ENCODE data around the gene PRRT2.
"Not testable (repeated sequence)": the region's sequence is repeated elsewhere in the genome, so short reads cannot be mapped to it uniquely, and the experiment has no call there.

Gene PRRT2

GRCh38 chr16:29833219-29833618, 21.2 kb downstream of the PRRT2 start:
- not testable (repeated sequence) for DNase-seq (ENCODE audit: low read depth in 2 of 2)

- DNase-seq (ENCODE audit: low read depth in 2 of 2): no peak
Observed at GRCh38 chr16:29834079-29834478, 22.1 kb downstream of the PRRT2 start.

- no peak for DNase-seq (ENCODE audit: low read depth in 2 of 2)
Observed at GRCh38 chr16:29835926-29836325, 23.9 kb downstream of the PRRT2 start.

- no peak for DNase-seq (ENCODE audit: low read depth in 2 of 2)
Observed at GRCh38 chr16:29836623-29837022, 24.6 kb downstream of the PRRT2 start.

GRCh38 chr16:29837841-29838240, 25.8 kb downstream of the PRRT2 start:
- no peak for DNase-seq (ENCODE audit: low read depth in 2 of 2)

GRCh38 chr16:29839822-29840221, 27.8 kb downstream of the PRRT2 start:
- DNase-seq (ENCODE audit: low read depth in 2 of 2): no peak

GRCh38 chr16:29840240-29840639, 28.2 kb downstream of the PRRT2 start:
- no peak for DNase-seq (ENCODE audit: low read depth in 2 of 2)

GRCh38 chr16:29841631-29842030, 29.6 kb downstream of the PRRT2 start:
- no peak for DNase-seq (ENCODE audit: low read depth in 2 of 2)

- DNase-seq (ENCODE audit: low read depth in 2 of 2): no peak
Observed at GRCh38 chr16:29842732-29843346, 30.8 kb downstream of the PRRT2 start.

GRCh38 chr16:29843931-29844330, 31.9 kb downstream of the PRRT2 start:
- no peak for DNase-seq (ENCODE audit: low read depth in 2 of 2)

- no peak for DNase-seq (ENCODE audit: low read depth in 2 of 2)
Observed at GRCh38 chr16:29844575-29845331, 32.8 kb downstream of the PRRT2 start.

GRCh38 chr16:29845656-29846055, 33.7 kb downstream of the PRRT2 start:
- no peak for DNase-seq (ENCODE audit: low read depth in 2 of 2)

- peak; percentile 72 to 80 for DNase-seq (ENCODE audit: low read depth in 2 of 2)
Observed at GRCh38 chr16:29848420-29849297, 36.7 kb downstream of the PRRT2 start.

GRCh38 chr16:29849505-29849904, 37.5 kb downstream of the PRRT2 start:
- DNase-seq (ENCODE audit: low read depth in 2 of 2): no peak

- DNase-seq (ENCODE audit: low read depth in 2 of 2): no peak
Observed at GRCh38 chr16:29850998-29851397, 39.0 kb downstream of the PRRT2 start.

GRCh38 chr16:29852654-29853053, 40.7 kb downstream of the PRRT2 start:
- DNase-seq (ENCODE audit: low read depth in 2 of 2): no peak

- no peak for DNase-seq (ENCODE audit: low read depth in 2 of 2)
Observed at GRCh38 chr16:29854520-29855100, 42.6 kb downstream of the PRRT2 start.

GRCh38 chr16:29857133-29857760, 45.3 kb downstream of the PRRT2 start:
- no peak for DNase-seq (ENCODE audit: low read depth in 2 of 2)

- no peak for DNase-seq (ENCODE audit: low read depth in 2 of 2)
Observed at GRCh38 chr16:29858149-29858849, 46.3 kb downstream of the PRRT2 start.

- no peak for DNase-seq (ENCODE audit: low read depth in 2 of 2)
Observed at GRCh38 chr16:29858974-29859373, 47.0 kb downstream of the PRRT2 start.

GRCh38 chr16:29860218-29860617, 48.2 kb downstream of the PRRT2 start:
- no peak for DNase-seq (ENCODE audit: low read depth in 2 of 2)

Measured in stimulated activated CD4-positive, alpha-beta T cell treated with anti-CD3 and anti-CD28 coated beads, Interleukin-15, amount 100 ng/mL, for 48 hours (primary cell).